GM12891 (cell line): Measurements from ENCODE around the gene NOTCH2.

Source experiments
- PAX5 ChIP-seq: IDR thresholded peaks from 2 replicates; pipeline ENCODE4 v1.6.1; 2011; ENCODE audit warnings: low read length, moderate library complexity, mild to moderate bottlenecking; ENCODE audit not compliant: insufficient read depth, severe bottlenecking
- POLR2A ChIP-seq: IDR thresholded peaks from 2 replicates; pipeline ENCODE4 v1.6.1; 2011; ENCODE audit warnings: low read depth, low read length, control low read depth
- POLR2AphosphoS5 ChIP-seq: IDR thresholded peaks from 2 replicates; pipeline ENCODE4 v1.6.1; 2011; ENCODE audit warnings: low read depth, low read length, control low read depth
- POU2F2 ChIP-seq: IDR thresholded peaks from 2 replicates; pipeline ENCODE4 v1.6.1; 2011; ENCODE audit warnings: low read depth, mild to moderate bottlenecking, control low read depth, low read length, moderate library complexity
- SPI1 ChIP-seq: IDR thresholded peaks from 2 replicates; pipeline ENCODE4 v1.6.1; 2011; ENCODE audit warnings: low read depth, low read length, control low read depth
- TAF1 ChIP-seq: IDR thresholded peaks from 2 replicates; pipeline ENCODE4 v1.6.1; 2011; ENCODE audit warnings: low read depth, low read length, control low read depth

GRCh38 chr1:119871881-119872280 lies 197.6 kb downstream of the NOTCH2 start:
- TF ChIP-seq POLR2AphosphoS5 (no peak), POLR2A (no peak), TAF1 (no peak), SPI1 (no peak), POU2F2 (no peak), PAX5 (no peak)
